ENCODE measurements around the gene JUNB.

JUNB gene

DNA sequence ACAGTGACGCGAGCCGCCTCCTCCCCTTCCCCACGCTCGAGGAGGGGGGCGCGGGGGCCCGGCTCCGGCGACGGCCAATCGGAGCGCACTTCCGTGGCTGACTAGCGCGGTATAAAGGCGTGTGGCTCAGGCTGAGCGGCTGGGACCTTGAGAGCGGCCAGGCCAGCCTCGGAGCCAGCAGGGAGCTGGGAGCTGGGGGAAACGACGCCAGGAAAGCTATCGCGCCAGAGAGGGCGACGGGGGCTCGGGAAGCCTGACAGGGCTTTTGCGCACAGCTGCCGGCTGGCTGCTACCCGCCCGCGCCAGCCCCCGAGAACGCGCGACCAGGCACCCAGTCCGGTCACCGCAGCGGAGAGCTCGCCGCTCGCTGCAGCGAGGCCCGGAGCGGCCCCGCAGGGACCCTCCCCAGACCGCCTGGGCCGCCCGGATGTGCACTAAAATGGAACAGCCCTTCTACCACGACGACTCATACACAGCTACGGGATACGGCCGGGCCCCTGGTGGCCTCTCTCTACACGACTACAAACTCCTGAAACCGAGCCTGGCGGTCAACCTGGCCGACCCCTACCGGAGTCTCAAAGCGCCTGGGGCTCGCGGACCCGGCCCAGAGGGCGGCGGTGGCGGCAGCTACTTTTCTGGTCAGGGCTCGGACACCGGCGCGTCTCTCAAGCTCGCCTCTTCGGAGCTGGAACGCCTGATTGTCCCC is at the start of gene JUNB:
JUNB (plus strand) TSS at position 142 of the 706 bp plus-strand sequence; CDS start at position 428, 286 bp downstream.
- peak; percentile 11 for TF ChIP-seq CTCF (IDR thresholded peaks at IDR 0.05; ENCODE audit: control extremely low read depth, extremely low read depth, low read depth, missing control alignments)
- POLR2A ChIA-PET, result interaction anchor here (0.5 to 3.6 kb wide), 32 partner anchors 9 to 867 kb away, joined by 3 to 110 read pairs (median 4); partner anchors contain the start of genes CALR, GCDH, GET3 and MAN2B1
- peak; percentile 90 for DNase-seq (ENCODE audit: extremely low spot score)
- CTCF ChIA-PET, result interaction anchor here (1.2 to 17.0 kb wide), 7 partner anchors 11 to 58 kb away, joined by 3 to 550 read pairs (median 5); partner anchors contain the start of genes HOOK2, RNASEH2A and THSD8

- CTCF ChIA-PET, result interaction anchor here (1.5 to 23.7 kb wide), 4 partner anchors 17 to 102 kb away, joined by 5 to 412 read pairs (median 6); no protein-coding TSS in a partner anchor
- POLR2A ChIA-PET, result no interaction called here
- TF ChIP-seq CTCF (IDR thresholded peaks at IDR 0.05; ENCODE audit: control extremely low read depth, extremely low read depth, low read depth, missing control alignments), result no peak
- no peak for DNase-seq (ENCODE audit: extremely low spot score)
Observed at GRCh38 chr19:12745166-12745897, 46.0 kb upstream of the JUNB start.

- no peak for TF ChIP-seq CTCF (IDR thresholded peaks at IDR 0.05; ENCODE audit: control extremely low read depth, extremely low read depth, low read depth, missing control alignments)
- ChIA-PET CTCF (interaction anchor here (1.3 to 23.7 kb wide), 2 partner anchors 9 to 14 kb away, joined by 3 to 412 read pairs; no protein-coding TSS in a partner anchor), POLR2A (no interaction called here)
- DNase-seq (ENCODE audit: extremely low spot score), result no peak
Observed at GRCh38 chr19:12748489-12748888, 42.8 kb upstream of the JUNB start.

DNA sequence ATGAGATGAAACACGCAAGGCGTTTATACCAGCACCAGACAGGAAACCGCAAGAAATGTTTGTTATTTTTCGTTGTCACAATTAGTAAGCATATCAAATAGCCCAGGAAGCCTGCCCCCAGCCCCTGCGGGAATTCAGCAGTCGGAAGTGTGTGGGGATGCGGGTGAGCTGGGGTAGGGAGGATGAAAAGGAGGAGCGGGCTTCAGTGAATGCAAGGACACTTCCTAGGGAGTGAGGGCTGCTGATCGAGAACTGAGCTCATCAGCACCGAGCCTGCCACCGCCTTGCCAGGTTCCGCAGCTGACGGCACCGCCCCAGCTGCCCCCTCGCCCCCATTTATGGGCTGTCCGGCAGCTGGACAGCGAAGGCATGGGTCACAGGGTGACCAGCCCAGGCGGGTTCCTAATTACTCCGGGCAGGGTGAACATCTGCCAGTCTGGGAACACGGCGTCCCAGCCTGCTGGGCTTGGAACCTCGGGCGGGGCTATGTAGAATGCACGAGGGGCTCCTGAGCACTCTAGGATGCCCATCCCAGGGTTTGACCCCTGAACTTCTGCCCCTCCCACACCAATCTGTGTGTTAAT is 41.3 kb upstream of the JUNB start:
- TF ChIP-seq CTCF (IDR thresholded peaks at IDR 0.05; ENCODE audit: control extremely low read depth, extremely low read depth, low read depth, missing control alignments), result no peak
- no peak for DNase-seq (ENCODE audit: extremely low spot score)
- ChIA-PET CTCF (interaction anchor here (0.6 to 23.7 kb wide), 2 partner anchors 12 to 214 kb away, joined by 3 to 412 read pairs; no protein-coding TSS in a partner anchor), POLR2A (no interaction called here)

GRCh38 chr19:12750851-12751250 is 40.4 kb upstream of the JUNB start:
- ChIA-PET CTCF (interaction anchor here (23.7 kb wide), 1 partner anchor 12 kb away, joined by 412 read pairs; no protein-coding TSS in a partner anchor), POLR2A (no interaction called here)
- DNase-seq (ENCODE audit: extremely low spot score), result no peak
- no peak for TF ChIP-seq CTCF (IDR thresholded peaks at IDR 0.05; ENCODE audit: control extremely low read depth, extremely low read depth, low read depth, missing control alignments)

DNA sequence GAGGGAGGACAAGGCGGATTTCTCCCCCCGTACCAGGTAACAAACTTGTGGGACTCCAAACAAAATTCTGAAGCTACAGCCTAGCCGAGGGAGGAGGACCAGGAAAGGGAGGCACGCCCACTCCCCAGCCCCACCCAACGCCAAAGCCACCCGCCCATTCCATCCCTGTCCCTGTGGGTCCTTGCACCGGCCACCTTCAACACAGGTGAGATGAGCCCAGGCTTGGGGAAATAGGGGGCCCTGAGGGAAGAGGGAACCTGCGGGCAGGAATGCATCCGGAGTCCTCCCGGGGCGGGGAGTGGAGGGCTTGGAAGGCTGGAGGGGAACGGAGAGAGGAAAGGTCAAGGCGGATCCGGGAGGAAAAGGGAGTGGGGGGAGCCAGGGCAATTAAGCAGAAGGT is 39.7 kb upstream of the JUNB start, which contains the start of gene BEST2:
BEST2 (plus strand) TSS at position 157 of the 400 bp plus-strand sequence. CDS start 802 bp downstream, outside the sequence.
- TF ChIP-seq CTCF (IDR thresholded peaks at IDR 0.05; ENCODE audit: control extremely low read depth, extremely low read depth, low read depth, missing control alignments), result no peak
- ChIA-PET POLR2A (interaction anchor here (1.1 kb wide), 1 partner anchor 52 kb away, joined by 5 read pairs; no protein-coding TSS in a partner anchor), CTCF (interaction anchor here (23.7 kb wide), 1 partner anchor 11 kb away, joined by 412 read pairs; no protein-coding TSS in a partner anchor)
- DNase-seq (ENCODE audit: extremely low spot score), result no peak
